Measurements from ENCODE around the gene CYP21A2. TPM values are rescaled to one million over a fixed set of nuclear protein-coding genes. Genes with fewer than 3 reads are reported as not detected.
"Not testable (repeated sequence)": the region's sequence is repeated elsewhere in the genome, so short reads cannot be mapped to it uniquely, and the experiment has no call there.

CYP21A2 gene
- total RNA-seq, 1 donor from 2014 or later: not detected

- DNase-seq: not testable (repeated sequence)
These were observed 17.5 kb downstream of the CYP21A2 start for GRCh38 chr6:32055756-32056155.

GRCh38 chr6:32056254-32056653 lies 18.0 kb downstream of the CYP21A2 start:
- no peak for DNase-seq

- DNase-seq: no peak
These were observed 19.8 kb downstream of the CYP21A2 start for GRCh38 chr6:32057966-32058365.

- no peak for DNase-seq
These were observed 20.3 kb downstream of the CYP21A2 start for GRCh38 chr6:32058511-32058963.

- no peak for DNase-seq
These were observed 22.9 kb downstream of the CYP21A2 start for GRCh38 chr6:32060966-32061655.

- no peak for DNase-seq
These were observed 26.5 kb downstream of the CYP21A2 start for GRCh38 chr6:32064706-32065105.

GRCh38 chr6:32067521-32067920 lies 29.3 kb downstream of the CYP21A2 start:
- not testable (repeated sequence) for DNase-seq

GRCh38 chr6:32068315-32068714 lies 30.1 kb downstream of the CYP21A2 start:
- DNase-seq: not testable (repeated sequence)

GRCh38 chr6:32068867-32069266 lies 30.7 kb downstream of the CYP21A2 start:
- no peak for DNase-seq

GRCh38 chr6:32069460-32069859 lies 31.2 kb downstream of the CYP21A2 start:
- DNase-seq: no peak

- DNase-seq: no peak
These were observed 31.8 kb downstream of the CYP21A2 start for GRCh38 chr6:32069878-32070515.

- DNase-seq: peak; percentile 37
These were observed 32.8 kb downstream of the CYP21A2 start for GRCh38 chr6:32070814-32071543.

- no peak for DNase-seq
These were observed 34.9 kb downstream of the CYP21A2 start for GRCh38 chr6:32073101-32073500.

GRCh38 chr6:32073613-32074012 lies 35.4 kb downstream of the CYP21A2 start:
- no peak for DNase-seq

- no peak for DNase-seq
These were observed 36.8 kb downstream of the CYP21A2 start for GRCh38 chr6:32074996-32075532.

- DNase-seq: no peak
These were observed 37.6 kb downstream of the CYP21A2 start for GRCh38 chr6:32075781-32076180.

- peak; percentile 44 for DNase-seq
These were observed 38.1 kb downstream of the CYP21A2 start for GRCh38 chr6:32076321-32076809.

GRCh38 chr6:32079566-32080290 lies 41.5 kb downstream of the CYP21A2 start:
- no peak for DNase-seq

- no peak for DNase-seq
These were observed 43.2 kb downstream of the CYP21A2 start for GRCh38 chr6:32081168-32081990.

GRCh38 chr6:32082478-32082877 lies 44.3 kb downstream of the CYP21A2 start:
- no peak for DNase-seq

GRCh38 chr6:32082935-32083334 lies 44.7 kb downstream of the CYP21A2 start:
- DNase-seq: no peak

Measured in skin of body (tissue), 2 donors.